Choroid plexus epithelial cell (primary cell): ENCODE measurements around the gene RPTOR.

Experiments
- DNase-seq: peaks from one replicate; pipeline ENCODE4 v3.0.0-alpha.2; 2010; ENCODE audit warnings: low read depth
- H3K4me3 ChIP-seq: 2 replicates; pipeline ENCODE4 v1.5.1; 2011; ENCODE audit warnings: low read depth, mild to moderate bottlenecking, control low read depth, low read length, moderate library complexity
- TF ChIP-seq, protein P1 (sequence below): conservative IDR thresholded peaks from 2 replicates; pipeline ENCODE4 v1.5.1; 2011; ENCODE audit warnings: low read depth, mild to moderate bottlenecking, control low read depth, inconsistent platforms, low read length, moderate library complexity

The RPTOR gene

DNA sequence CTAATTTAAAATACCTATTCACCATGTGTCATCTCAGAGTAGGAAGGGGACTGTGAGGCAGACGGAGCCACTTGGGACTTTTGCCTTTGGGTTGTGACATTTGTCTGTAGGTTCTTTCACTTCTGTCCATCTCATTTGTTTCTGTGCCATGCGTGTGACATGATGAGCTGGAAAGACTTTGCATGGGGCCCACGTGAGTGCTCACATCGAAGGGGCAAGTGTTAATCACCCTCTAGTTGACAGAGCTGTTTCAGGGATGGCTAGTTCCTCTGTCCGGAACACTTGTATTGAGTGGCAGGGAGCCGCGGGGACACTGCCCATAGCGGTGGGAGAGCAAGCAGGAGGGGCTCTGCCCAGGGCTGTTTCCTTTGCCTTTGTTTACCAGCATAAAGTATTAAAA is 112.0 kb downstream of the RPTOR start:
- H3K4me3 ChIP-seq: no peak overlapping the region
- DNase-seq: no peak

DNA sequence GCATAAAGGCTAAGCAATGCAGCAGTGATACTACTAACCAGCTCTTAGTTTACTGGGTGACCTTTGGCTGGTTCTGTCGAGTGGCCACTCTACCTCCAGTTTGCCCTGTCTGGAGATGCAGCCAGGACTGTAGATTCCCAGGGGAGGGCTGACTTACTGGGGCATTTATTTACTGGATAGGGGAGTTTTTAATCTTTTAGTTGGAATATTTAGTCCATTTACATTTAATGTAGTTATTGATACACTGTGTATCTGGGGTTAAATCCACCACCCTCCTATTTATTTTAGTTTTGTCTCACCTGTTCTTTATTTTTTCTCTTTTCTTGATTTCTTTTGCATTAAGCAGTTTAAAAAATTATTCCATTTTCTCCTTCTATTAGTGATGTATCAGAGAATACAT is 112.9 kb downstream of the RPTOR start:
- no peak overlapping the region for H3K4me3 ChIP-seq
- TF ChIP-seq, protein P1, sequence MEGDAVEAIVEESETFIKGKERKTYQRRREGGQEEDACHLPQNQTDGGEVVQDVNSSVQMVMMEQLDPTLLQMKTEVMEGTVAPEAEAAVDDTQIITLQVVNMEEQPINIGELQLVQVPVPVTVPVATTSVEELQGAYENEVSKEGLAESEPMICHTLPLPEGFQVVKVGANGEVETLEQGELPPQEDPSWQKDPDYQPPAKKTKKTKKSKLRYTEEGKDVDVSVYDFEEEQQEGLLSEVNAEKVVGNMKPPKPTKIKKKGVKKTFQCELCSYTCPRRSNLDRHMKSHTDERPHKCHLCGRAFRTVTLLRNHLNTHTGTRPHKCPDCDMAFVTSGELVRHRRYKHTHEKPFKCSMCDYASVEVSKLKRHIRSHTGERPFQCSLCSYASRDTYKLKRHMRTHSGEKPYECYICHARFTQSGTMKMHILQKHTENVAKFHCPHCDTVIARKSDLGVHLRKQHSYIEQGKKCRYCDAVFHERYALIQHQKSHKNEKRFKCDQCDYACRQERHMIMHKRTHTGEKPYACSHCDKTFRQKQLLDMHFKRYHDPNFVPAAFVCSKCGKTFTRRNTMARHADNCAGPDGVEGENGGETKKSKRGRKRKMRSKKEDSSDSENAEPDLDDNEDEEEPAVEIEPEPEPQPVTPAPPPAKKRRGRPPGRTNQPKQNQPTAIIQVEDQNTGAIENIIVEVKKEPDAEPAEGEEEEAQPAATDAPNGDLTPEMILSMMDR: no peak
- DNase-seq: no peak

More for the DNA sequence above, 112.0 kb downstream of the RPTOR start:
- TF ChIP-seq, protein P1: no peak

GRCh38 chr17:80658821-80659220 is 114.2 kb downstream of the RPTOR start:
- TF ChIP-seq, protein P1: no peak
- no peak overlapping the region for H3K4me3 ChIP-seq
- DNase-seq: no peak

DNA sequence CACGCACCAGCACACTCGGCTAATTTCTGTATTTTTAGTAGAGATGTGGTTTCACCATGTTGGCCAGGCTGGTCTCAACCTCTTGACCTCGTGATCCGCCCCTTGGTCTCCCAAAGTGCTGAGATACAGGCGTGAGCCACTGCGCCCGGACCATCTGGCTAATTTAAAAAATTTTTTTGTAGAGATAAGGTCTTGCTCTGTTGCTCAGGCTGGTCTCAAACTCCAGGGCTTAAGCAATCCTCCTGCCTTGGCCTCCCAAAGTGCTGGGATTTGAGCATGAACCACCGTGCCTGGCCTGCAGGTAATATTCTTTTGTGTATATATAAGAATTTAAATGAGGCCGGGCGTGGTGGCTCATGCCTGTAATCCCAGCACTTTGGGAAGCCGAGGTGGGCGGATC is 115.0 kb downstream of the RPTOR start:
- no peak overlapping the region for H3K4me3 ChIP-seq
- DNase-seq: no peak
- TF ChIP-seq, protein P1: no peak

DNA sequence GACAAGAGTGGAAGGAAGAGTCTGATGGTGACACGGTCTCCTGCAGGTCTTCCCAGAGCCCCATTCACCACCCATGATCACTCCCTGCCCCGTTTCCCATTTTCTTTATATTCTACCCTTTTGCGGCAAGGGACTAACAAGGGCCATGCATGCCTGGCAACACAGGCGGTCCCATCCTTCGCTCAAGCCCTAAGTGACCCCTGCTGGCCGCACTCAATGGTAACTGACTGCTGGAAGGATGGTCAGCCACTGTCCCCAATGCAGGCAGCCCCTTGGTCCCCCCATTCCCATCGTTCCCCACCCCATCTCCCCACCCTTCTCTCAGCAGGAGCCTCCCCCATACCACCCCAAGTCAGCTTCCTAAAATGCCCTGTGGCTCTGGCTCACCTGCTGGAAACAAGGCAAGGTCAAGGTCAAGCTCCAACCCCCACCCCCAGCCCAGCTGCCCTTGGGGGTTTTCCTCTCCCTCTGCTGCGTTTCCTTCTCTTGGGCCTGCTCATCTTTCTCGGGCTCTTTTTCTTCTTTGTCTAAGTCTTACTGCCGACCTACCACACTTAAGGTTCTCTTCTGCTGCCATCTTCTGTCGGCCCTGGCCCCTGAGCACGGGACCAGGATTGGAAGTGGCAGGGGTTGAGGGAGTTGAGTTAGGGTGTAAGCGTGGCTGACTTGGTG is 116.0 kb downstream of the RPTOR start:
- TF ChIP-seq, protein P1: no peak
- DNase-seq: no peak

DNA sequence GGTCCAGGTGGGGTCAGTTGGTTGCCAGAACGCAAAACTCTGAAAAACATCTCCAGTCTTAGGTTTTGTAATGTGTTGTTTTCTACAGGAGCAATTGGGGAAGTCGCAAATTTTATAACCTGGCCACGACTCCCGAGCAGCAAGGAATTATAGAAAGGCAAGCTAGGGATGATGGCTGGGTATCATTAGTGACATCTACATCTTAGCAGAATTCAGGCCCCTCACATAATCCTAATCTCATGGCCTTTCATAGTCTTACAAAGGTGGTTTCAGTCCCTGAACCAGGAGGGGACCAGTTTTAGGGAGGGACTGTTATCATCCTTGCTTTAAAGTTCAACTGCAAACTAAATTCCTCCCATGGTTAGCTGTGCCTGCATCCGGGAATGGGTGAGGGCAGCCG is 117.9 kb downstream of the RPTOR start:
- H3K4me3 ChIP-seq: no peak overlapping the region
- DNase-seq: no peak
- TF ChIP-seq, protein P1: no peak

More for the DNA sequence above, 116.0 kb downstream of the RPTOR start:
- H3K4me3 ChIP-seq: no peak overlapping the region

DNA sequence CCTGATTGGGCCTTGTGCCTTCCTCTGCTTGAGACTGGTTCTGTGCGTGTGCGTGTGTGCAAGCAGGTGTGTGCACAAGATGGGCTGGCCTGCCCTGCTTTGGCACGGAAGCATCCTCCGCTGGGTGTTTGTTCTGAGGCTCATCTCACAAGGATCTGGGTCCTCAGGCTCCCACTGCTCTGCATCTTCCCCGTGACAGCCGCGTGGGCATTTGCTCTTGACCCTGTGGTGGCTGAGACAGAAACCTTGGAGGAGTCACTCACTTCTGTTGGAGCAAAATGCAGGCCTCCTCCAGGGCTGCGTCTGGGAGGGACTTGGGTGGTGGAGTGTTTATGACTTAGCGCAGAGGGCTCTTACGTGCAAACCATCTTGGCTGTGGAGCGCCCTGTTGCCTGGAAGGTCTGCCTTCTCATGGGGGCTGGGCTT is 119.2 kb downstream of the RPTOR start:
- DNase-seq: no peak
- TF ChIP-seq, protein P1: no peak

More for the DNA sequence above, 119.2 kb downstream of the RPTOR start:
- no peak overlapping the region for H3K4me3 ChIP-seq
